K562 (cell line): ENCODE data around the gene TOM1. TPM values are rescaled to one million over a fixed set of nuclear protein-coding genes. Genes with fewer than 3 reads are reported as not detected.

Source experiments
- ATAC-seq: fragments of 200-7000 bp; cut with Tn5 transposase; 3 replicates; pipeline ENCODE4 v1.9.1; 2020; ENCODE audit warnings: moderate library complexity
- BruUV-seq: library from RNA; stranded (reverse); fragments of 400-500 nt; replicated peaks from 2 replicates; lab custom pipeline; 2021; lab: Mats Ljungman, UMichigan
- CTCF ChIA-PET: fragments of 300-600 bp; formaldehyde crosslinking; extraction: SDS; loops from one replicate; lab custom pipeline; 2021; ENCODE audit warnings: low intra/inter-chr PET ratio; lab: Yijun Ruan, JAX
- POLR2A ChIA-PET: fragments of 300-600, 350-650 bp; sonication (Branson Sonifier 250); formaldehyde crosslinking; extraction: SDS; loops from one replicate; lab custom pipeline; 2021; ENCODE audit warnings: antibody characterized with exemption, inconsistent platforms; lab: Yijun Ruan, JAX
- DNase-seq, 4 experiments: peaks; one replicate each; pipeline versions ENCODE4 v3.0.0 to v3.0.0-alpha.2; 2011 to 2018; ENCODE audit warnings: low spot score in 3 of 4, mixed read lengths in 3 of 4; ENCODE audit errors: extremely low read depth in 1 of 4
- FAIRE-seq: peaks from 2 replicates; lab custom pipeline; 2011; peaks lifted over from hg19 to GRCh38; lab: Jason Lieb, UNC
- H2AFZ ChIP-seq: 2 replicates; pipeline ENCODE4 v1.6.0; 2011; ENCODE audit warnings: low read depth, low read length, control low read depth, inconsistent platforms
- H3K27ac ChIP-seq: fragments of 200-600 bp; 3 replicates; pipeline ENCODE4 v1.8.0; 2011; ENCODE audit warnings: low read depth, mild to moderate bottlenecking, control low read depth, inconsistent platforms, low read length, moderate library complexity, mixed read lengths; ENCODE audit errors: extremely low read depth
- H3K27me3 ChIP-seq, 2 experiments: fragments of 300-600 bp in 1 of 2; 2 replicates in 1 of 2; 3 replicates in 1 of 2; pipeline versions ENCODE4 v1.6.0 to v1.8.0; 2011; ENCODE audit warnings: inconsistent platforms in 2 of 2, low read length in 2 of 2, mild to moderate bottlenecking in 1 of 2, mixed read lengths in 1 of 2, moderate library complexity in 1 of 2; ENCODE audit not compliant: control insufficient read depth in 2 of 2, insufficient read depth in 2 of 2
- H3K36me3 ChIP-seq: fragments of 300-600 bp; 3 replicates; pipeline ENCODE4 v1.8.0; 2011; ENCODE audit warnings: mild to moderate bottlenecking, low read length, inconsistent platforms; ENCODE audit not compliant: control insufficient read depth, insufficient read depth
- H3K4me1 ChIP-seq, 2 experiments: fragments of 200-600 bp in 1 of 2; replicated peaks in 1 of 2; 2 replicates in 1 of 2; 3 replicates in 1 of 2; pipeline versions ENCODE4 v1.5.1 to v1.8.0; 2011; ENCODE audit warnings: inconsistent platforms in 2 of 2, low read length in 2 of 2, mild to moderate bottlenecking in 1 of 2, mixed read lengths in 1 of 2, moderate library complexity in 1 of 2; ENCODE audit not compliant: control insufficient read depth in 2 of 2, insufficient read depth in 2 of 2
- H3K4me2 ChIP-seq: 2 replicates; pipeline ENCODE4 v1.6.1; 2011; ENCODE audit warnings: low read length, control low read depth, inconsistent platforms, mixed read lengths; ENCODE audit not compliant: insufficient read depth
- H3K4me3 ChIP-seq: fragments of 200-600 bp; sonication (generic), shearing (Covaris generic); 2 replicates; pipeline ENCODE4 v1.5.1; 2016; ENCODE audit warnings: control low read depth, inconsistent platforms
- H3K79me2 ChIP-seq: fragments of 200-600 bp; 3 replicates; pipeline ENCODE4 v1.8.0; 2011; ENCODE audit warnings: low read length, inconsistent platforms; ENCODE audit not compliant: control insufficient read depth, insufficient read depth
- H3K9ac ChIP-seq, 2 experiments: 2 replicates each; pipeline versions ENCODE4 v1.6.0 to v1.6.1; 2011; ENCODE audit warnings: low read depth in 2 of 2, low read length in 2 of 2, control low read depth in 1 of 2, inconsistent platforms in 1 of 2, mild to moderate bottlenecking in 1 of 2, mixed read lengths in 1 of 2; ENCODE audit not compliant: insufficient read depth in 1 of 2
- H3K9me1 ChIP-seq: one replicate; pipeline ENCODE4 v1.6.0; 2011; ENCODE audit warnings: inconsistent platforms, mild to moderate bottlenecking, low read length, moderate library complexity; ENCODE audit not compliant: control insufficient read depth, insufficient read depth
- H3K9me3 ChIP-seq: replicated peaks from 2 replicates; pipeline ENCODE4 v1.5.1; 2011; ENCODE audit warnings: low read depth, low read length, inconsistent platforms; ENCODE audit not compliant: control insufficient read depth, insufficient read depth
- H4K20me1 ChIP-seq: replicated peaks from 2 replicates; pipeline ENCODE4 v1.6.1; 2011; ENCODE audit warnings: low read length, inconsistent platforms, mixed read lengths; ENCODE audit not compliant: control insufficient read depth, insufficient read depth
- CC2D1A ChIP-seq: fragments of 450-650 bp; IDR thresholded peaks from 2 replicates; pipeline ENCODE4 v1.6.1; 2017; ENCODE audit warnings: mild to moderate bottlenecking
- HDAC3 ChIP-seq: fragments of 450-650 bp; IDR thresholded peaks from 2 replicates; pipeline ENCODE4 v1.6.1; 2018; ENCODE audit warnings: borderline replicate concordance, mild to moderate bottlenecking, moderate library complexity; ENCODE audit not compliant: partially characterized antibody
- HMG20B ChIP-seq: fragments of 250-450 bp; sonication (Bioruptor Pico); IDR thresholded peaks from 2 replicates; pipeline ENCODE4 v1.5.0; 2021; ENCODE audit warnings: mild to moderate bottlenecking
- MAZ ChIP-seq, 2 experiments: fragments of 450-650 bp in 1 of 2; sonication (generic) in 1 of 2; formaldehyde crosslinking; IDR thresholded peaks in 1 of 2; conservative IDR thresholded peaks in 1 of 2; 2 replicates each; pipeline versions ENCODE4 v1.4.0 to v1.5.0; 2020; ENCODE audit warnings: mild to moderate bottlenecking in 1 of 2, missing genetic modification reagents in 1 of 2
- NFYB ChIP-seq: IDR thresholded peaks from 2 replicates; pipeline ENCODE4 v1.6.1; 2011; ENCODE audit warnings: mild to moderate bottlenecking, moderate library complexity; ENCODE audit not compliant: insufficient read length; ENCODE audit errors: extremely low read depth
- NRF1 ChIP-seq, 2 experiments: fragments of 450-650 bp; IDR thresholded peaks in 1 of 2; conservative IDR thresholded peaks in 1 of 2; 2 replicates each; pipeline ENCODE4 v1.6.1; 2014; ENCODE audit warnings: mild to moderate bottlenecking in 2 of 2
- RBFOX2 ChIP-seq: fragments of 200-400 bp; formaldehyde crosslinking; IDR thresholded peaks from 2 replicates; pipeline ENCODE4 v1.6.1; 2017; ENCODE audit warnings: low read depth, mild to moderate bottlenecking, low read length, moderate library complexity
- RBM34 ChIP-seq: fragments of 200-400 bp; formaldehyde crosslinking; IDR thresholded peaks from 2 replicates; pipeline ENCODE4 v1.6.1; 2018; ENCODE audit warnings: low read length, borderline replicate concordance; ENCODE audit not compliant: insufficient read depth
- TEAD1 ChIP-seq, 2 experiments: fragments of 450-650 bp in 1 of 2; sonication (generic) in 1 of 2; formaldehyde crosslinking; IDR thresholded peaks; 2 replicates each; pipeline versions ENCODE4 v1.4.0 to v1.8.0; 2020 to 2022; ENCODE audit warnings: mild to moderate bottlenecking in 2 of 2, missing genetic modification reagents in 1 of 2
- VEZF1 ChIP-seq: fragments of 200-800 bp; sonication (Bioruptor generic); IDR thresholded peaks from 2 replicates; pipeline ENCODE4 v1.6.1; 2017; ENCODE audit warnings: missing genetic modification characterization, missing compliant biosample characterization
- ZBTB33 ChIP-seq: sonication (generic); formaldehyde crosslinking; IDR thresholded peaks from 2 replicates; pipeline ENCODE4 v1.8.1; 2023; ENCODE audit warnings: mild to moderate bottlenecking, missing genetic modification reagents
- ZNF444 ChIP-seq: fragments of 250-450 bp; sonication (Bioruptor Pico); IDR thresholded peaks from 2 replicates; pipeline ENCODE4 v1.4.0; 2020; ENCODE audit warnings: mild to moderate bottlenecking, moderate library complexity
- ZNF639 ChIP-seq, 2 experiments: fragments of 200-800 bp in 1 of 2; sonication (Bioruptor generic) in 1 of 2; sonication (generic) in 1 of 2; formaldehyde crosslinking in 1 of 2; IDR thresholded peaks in 1 of 2; conservative IDR thresholded peaks in 1 of 2; 2 replicates each; pipeline versions ENCODE4 v1.5.0 to v1.6.1; 2016 to 2020; ENCODE audit warnings: missing compliant biosample characterization in 1 of 2, missing genetic modification characterization in 1 of 2, missing genetic modification reagents in 1 of 2
- WGBS: fragments of 100-300 bp; shearing (Covaris generic); methylation state at CpG from one replicate; pipeline ENCODE4 v1.1.6; 2016; ENCODE audit warnings: low coverage, mixed read lengths; ENCODE audit not compliant: insufficient coverage; ENCODE audit errors: missing lambda C conversion rate; 5-methylcytosine and 5-hydroxymethylcytosine counted together
- in situ Hi-C: fragments of 300-500 bp; cut with MboI; formaldehyde crosslinking; loops from 4 replicates; pipeline ENCODE4 v1.15.0; 2018; ENCODE audit warnings: inconsistent platforms, mixed read lengths
- intact Hi-C: fragments of 100-400 bp; cut with micrococcal nuclease; formaldehyde crosslinking; loops from 2 replicates; pipeline ENCODE4 v1.14.2; 2022
- polyA plus RNA-seq, 8 experiments: library from polyadenylated mRNA; depleted of rRNA in 4 of 8; stranded (reverse) in 5 of 8; unstranded in 3 of 8; fragments of >200 nt; fragmentation: Nextera tagmentation in 2 of 8; fragmentation: Illumina TruSeq in 1 of 8; extraction: Ambion mirVana in 2 of 8; extraction: Trizol in 1 of 8; gene quantifications; 2 replicates each; pipeline versions ENCODE4 v1.2.1 to v1.2.3, GENCODE V29; 2011 to 2014; ENCODE audit warnings: inconsistent platforms in 1 of 8, missing spikeins in 1 of 8
- total RNA-seq, 7 experiments: library from RNA; depleted of rRNA in 6 of 7; stranded (reverse); fragments of >200 nt in 6 of 7; fragmentation: Illumina TruSeq in 2 of 7; extraction: Trizol in 2 of 7; gene quantifications; 2 replicates each; pipeline versions ENCODE4 v1.2.1 to v1.2.3, GENCODE V29; 2011 to 2021; ENCODE audit warnings: low replicate concordance in 1 of 7

Gene TOM1
- total and polyA plus RNA-seq, 9 of the 15 experiments (the other 6 are each of a cell fraction or from before 2014, with no cell fraction given), result 0.64 to 20.6 (median 12.0) TPM

- H2AFZ ChIP-seq, result peak overlapping the region; percentile 82
- in situ Hi-C loops (loop anchor here (5.0 to 10.0 kb wide), 2 partner anchors 231 to 774 kb away; no protein-coding TSS in a partner anchor), intact Hi-C loops (loop anchor here (1.0 to 10.0 kb wide), 5 partner anchors 54 to 771 kb away; partner anchors contain the start of gene MCM5)
- no peaks in the 10 kb centered on the region for H3K79me2 ChIP-seq
- no TSS peak for BruUV-seq
- peak; percentile 99 for ATAC-seq
- H3K36me3 ChIP-seq, result no peaks in the 10 kb centered on the region
- no peak overlapping the region for H3K27ac ChIP-seq
- H3K27me3 ChIP-seq, result no peaks in the 10 kb centered on the region
- no peaks in the 10 kb centered on the region for H3K9me1 ChIP-seq
- H3K9ac ChIP-seq, result peak overlapping the region; percentile 45 to 86; a peak in 3 of 4 replicates
- peak; percentile 96 for FAIRE-seq
- no peaks in the 10 kb centered on the region for H4K20me1 ChIP-seq
- H3K4me3 ChIP-seq, result peak overlapping the region; percentile 45
- ChIA-PET POLR2A (interaction anchor here (0.6 to 1.3 kb wide), 3 partner anchors 10 to 83 kb away, joined by 3 to 4 read pairs (median 3); no protein-coding TSS in a partner anchor), CTCF (interaction anchor here (0.6 to 2.6 kb wide), 5 partner anchors 79 to 1911 kb away, joined by 3 to 22 read pairs (median 5); no protein-coding TSS in a partner anchor)
- DNase-seq, result peak; percentile 87 to 94 (median 92)
- peaks cover 5 to 23% of the 10 kb centered on the region in 2 experiments; a peak in 4 of 5 replicates for H3K4me1 ChIP-seq
- H3K9me3 ChIP-seq, result no peaks in the 10 kb centered on the region
- peak overlapping the region; percentile 76 for H3K4me2 ChIP-seq
- 6% methylated on average over 17 of the region's 47 CpGs for WGBS
- TF ChIP-seq ZBTB33 (CRISPR knock-in tag) (0 out of 2 replicates have a peak, but pooled peaks have one; percentile 17), HDAC3 (no peak), RBM34 (no peak), NFYB (no peak), ZNF639 (CRISPR knock-in tag; conservative IDR thresholded peaks at IDR 0.05 in 1 of 2, IDR thresholded peaks at IDR 0.05 in 1 of 2) (no peak), RBFOX2 (peak; percentile 48), ZNF444 (CRISPR knock-in tag) (no peak), NRF1 (conservative IDR thresholded peaks at IDR 0.05 in 1 of 2, IDR thresholded peaks at IDR 0.05 in 1 of 2) (peak; percentile 76 to 82), CC2D1A (peak; percentile 38; the same call in 1 of the 2 replicates), TEAD1 (CRISPR knock-in tag; IDR thresholded peaks at IDR 0.05) (no peak), MAZ (CRISPR knock-in tag; conservative IDR thresholded peaks at IDR 0.05 in 1 of 2, IDR thresholded peaks at IDR 0.05 in 1 of 2) (peak; percentile 72 to 89; a peak in 3 of 4 replicates), VEZF1 (peak; percentile 94), HMG20B (CRISPR knock-in tag) (peak; percentile 70; the same call in 1 of the 2 replicates)
Observed at GRCh38 chr22:35350539-35351503, 51.1 kb downstream of the TOM1 start.
